Activated CD8-positive, alpha-beta memory T cell treated with anti-CD3 and anti-CD28 coated beads, Interleukin-2, amount 50 U/mL, for 1 hour (primary cell): Measurements from ENCODE around the gene HAL.

Experiments used
- DNase-seq: peaks from one replicate; pipeline ENCODE4 v3.0.0-alpha.2; 2020; ENCODE audit errors: extremely low read depth

Gene HAL, protein sequence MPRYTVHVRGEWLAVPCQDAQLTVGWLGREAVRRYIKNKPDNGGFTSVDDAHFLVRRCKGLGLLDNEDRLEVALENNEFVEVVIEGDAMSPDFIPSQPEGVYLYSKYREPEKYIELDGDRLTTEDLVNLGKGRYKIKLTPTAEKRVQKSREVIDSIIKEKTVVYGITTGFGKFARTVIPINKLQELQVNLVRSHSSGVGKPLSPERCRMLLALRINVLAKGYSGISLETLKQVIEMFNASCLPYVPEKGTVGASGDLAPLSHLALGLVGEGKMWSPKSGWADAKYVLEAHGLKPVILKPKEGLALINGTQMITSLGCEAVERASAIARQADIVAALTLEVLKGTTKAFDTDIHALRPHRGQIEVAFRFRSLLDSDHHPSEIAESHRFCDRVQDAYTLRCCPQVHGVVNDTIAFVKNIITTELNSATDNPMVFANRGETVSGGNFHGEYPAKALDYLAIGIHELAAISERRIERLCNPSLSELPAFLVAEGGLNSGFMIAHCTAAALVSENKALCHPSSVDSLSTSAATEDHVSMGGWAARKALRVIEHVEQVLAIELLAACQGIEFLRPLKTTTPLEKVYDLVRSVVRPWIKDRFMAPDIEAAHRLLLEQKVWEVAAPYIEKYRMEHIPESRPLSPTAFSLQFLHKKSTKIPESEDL

GRCh38 chr12:95996034-95996658 lies at the start of gene HAL:
Gene HAL, minus strand, starts transcription at chr12:95996344. Its CDS starts 434 bp downstream, at chr12:95995910.
- DNase-seq = no peak

- DNase-seq = no peak
Measured at GRCh38 chr12:96045566-96045965, 49.4 kb upstream of the HAL start.

DNA sequence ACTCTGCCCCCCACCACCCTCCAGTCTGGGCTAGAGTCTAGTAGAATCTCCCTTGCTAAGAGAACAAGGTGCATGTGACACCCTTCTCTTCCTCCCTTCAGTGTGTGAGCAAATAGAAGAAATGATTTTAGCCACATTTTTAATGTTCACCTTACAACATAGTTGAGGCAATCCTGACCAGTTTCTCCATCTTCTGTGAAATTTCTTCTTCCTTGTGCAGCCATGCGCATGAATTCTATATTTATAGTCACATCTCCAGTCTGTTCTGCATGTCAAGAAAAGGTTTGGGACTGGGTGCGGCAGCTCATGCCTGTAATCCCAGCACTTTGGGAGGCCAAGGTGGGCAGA lies 48.8 kb upstream of the HAL start:
- no peak for DNase-seq

DNA sequence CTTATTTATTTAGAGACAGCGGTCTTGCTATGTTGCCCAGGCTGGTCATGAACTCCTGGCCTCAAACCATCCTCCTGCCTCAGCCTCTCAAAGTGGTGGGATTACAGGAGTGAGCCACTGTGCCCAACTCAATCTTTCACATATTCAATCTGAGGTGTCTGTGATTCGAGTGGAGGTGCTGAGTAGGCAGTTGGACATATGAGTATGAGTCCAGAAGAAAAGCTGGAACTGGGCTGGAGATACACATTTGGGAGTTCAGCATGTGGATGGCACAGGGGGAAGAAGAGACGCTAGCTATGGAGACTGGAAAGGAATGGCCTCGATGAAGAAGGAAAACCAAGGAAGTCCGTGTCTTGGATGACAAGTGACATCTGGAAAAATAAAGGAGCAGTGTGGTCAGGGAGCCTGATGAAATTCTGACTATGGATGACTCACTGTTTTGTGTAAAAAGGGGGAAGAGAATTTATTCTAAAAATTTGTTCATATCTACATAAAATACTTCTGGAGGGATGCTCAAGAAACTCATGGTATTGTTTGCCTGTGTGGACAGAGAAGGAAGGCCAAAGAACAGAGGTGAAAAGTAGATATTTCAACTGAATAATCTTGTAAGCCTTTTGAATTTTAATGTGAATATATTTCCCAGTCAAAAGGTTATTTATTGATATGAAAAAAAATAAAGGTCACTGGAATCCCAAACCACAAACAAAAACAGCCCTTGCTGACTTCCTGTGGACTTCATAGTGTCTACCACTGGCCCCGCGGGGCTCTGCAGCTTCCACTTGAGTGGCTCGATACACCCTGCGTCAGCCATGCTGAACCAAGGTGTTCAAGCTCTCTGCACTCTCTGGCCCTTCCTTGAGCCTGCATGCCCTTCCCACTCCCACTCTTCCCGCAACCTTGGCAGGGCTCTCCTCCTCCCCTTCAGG lies 48.1 kb upstream of the HAL start:
- DNase-seq = no peak

- no peak for DNase-seq
Measured at GRCh38 chr12:96041181-96041580, 45.0 kb upstream of the HAL start.

- no peak for DNase-seq
Measured at GRCh38 chr12:96040305-96041133, 44.4 kb upstream of the HAL start.

- DNase-seq = no peak
Measured at GRCh38 chr12:96039516-96039915, 43.4 kb upstream of the HAL start.

- DNase-seq = no peak
Measured at GRCh38 chr12:96036765-96037455, 40.8 kb upstream of the HAL start.

DNA sequence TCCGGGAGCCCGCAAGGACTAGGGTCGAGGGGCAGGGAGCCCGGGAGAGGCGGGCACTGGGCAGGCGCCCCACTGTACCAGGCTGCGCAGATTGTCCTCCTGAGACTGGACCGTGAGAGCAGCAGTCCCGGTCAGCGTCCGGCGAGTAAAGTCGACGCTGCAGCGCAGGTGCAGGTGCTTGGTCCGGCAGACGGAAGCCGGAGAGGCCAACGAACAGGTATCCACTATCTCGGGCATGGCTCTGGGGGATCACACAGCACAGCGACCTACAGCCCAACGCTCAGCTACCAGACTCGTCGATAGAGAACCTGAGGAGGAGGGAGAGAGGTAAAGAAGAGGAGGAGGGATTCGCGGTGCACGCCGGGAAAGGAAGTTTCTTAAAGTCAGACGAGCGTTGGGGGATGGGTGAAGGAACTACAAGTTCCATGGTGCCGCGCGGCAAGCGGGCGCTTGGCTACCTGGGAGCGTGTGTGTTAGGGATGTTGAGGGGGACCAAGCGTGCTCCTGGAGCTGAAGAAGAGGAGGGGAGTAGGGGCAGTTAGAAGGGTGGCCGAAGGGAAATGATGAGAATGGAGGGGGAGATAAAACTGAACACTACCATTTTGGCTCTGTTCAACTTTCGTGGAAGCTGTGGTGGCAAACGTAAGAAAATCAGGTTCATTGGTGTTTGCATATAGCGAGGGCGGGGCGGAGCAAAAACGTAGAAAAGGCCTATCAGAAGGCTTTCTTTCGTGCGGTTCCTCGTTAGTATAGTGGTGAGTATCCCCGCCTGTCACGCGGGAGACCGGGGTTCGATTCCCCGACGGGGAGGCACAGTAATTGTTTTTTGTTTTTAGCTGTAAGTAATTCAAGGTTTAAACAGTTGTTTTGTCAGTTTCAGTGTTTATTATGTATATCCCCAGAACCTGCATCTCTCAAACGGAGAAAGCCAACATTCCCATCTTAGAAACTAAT lies 39.4 kb upstream of the HAL start, which contains the start of gene LTA4H:
Gene LTA4H, minus strand, starts transcription at position 305 of the 954 bp plus-strand sequence. Its CDS starts 68 bp downstream, at position 237.
- peak; percentile 98 for DNase-seq

GRCh38 chr12:96034621-96035282 lies 38.6 kb upstream of the HAL start:
- no peak for DNase-seq

GRCh38 chr12:96033549-96034389 lies 37.6 kb upstream of the HAL start:
- no peak for DNase-seq

DNA sequence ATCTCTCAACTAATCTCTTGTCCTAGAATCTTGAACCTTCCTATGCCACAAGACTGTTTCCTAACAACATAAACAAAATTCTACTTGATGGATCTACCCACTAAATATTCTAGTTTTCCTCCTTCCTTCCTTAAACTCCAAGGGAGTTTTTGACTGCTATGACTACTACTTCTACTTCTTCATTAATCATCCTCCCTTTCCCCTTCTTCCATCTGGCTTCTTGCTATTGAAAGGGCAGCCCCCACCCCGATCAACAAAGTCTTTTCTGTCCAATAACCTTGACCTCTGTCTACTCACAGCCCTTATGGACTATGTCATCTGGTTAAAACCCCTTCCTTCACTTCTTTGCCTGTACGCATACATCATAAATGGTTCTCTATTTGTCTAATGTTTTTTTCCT lies 33.7 kb upstream of the HAL start:
- no peak for DNase-seq

- DNase-seq = no peak
Measured at GRCh38 chr12:96028538-96028937, 32.4 kb upstream of the HAL start.

DNA sequence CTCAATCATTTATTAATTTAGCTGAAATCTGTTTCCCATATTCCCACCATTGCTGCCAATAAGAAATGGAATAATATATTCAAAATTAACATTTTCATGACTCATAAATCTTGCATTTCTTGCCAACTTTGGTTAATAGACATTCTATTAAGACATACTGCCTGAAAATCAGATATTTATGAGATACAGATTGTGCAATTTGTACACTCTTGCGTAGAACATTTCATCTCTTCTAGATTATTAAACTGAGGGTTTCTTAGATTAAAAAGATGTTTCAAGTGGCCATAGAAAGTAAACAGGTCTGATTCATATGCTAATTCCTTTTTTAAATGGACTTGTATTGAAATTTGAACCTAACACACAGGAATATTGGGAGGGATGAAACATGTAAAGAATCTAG lies 30.2 kb upstream of the HAL start:
- no peak for DNase-seq

- DNase-seq = no peak
Measured at GRCh38 chr12:96025518-96025917, 29.4 kb upstream of the HAL start.

DNA sequence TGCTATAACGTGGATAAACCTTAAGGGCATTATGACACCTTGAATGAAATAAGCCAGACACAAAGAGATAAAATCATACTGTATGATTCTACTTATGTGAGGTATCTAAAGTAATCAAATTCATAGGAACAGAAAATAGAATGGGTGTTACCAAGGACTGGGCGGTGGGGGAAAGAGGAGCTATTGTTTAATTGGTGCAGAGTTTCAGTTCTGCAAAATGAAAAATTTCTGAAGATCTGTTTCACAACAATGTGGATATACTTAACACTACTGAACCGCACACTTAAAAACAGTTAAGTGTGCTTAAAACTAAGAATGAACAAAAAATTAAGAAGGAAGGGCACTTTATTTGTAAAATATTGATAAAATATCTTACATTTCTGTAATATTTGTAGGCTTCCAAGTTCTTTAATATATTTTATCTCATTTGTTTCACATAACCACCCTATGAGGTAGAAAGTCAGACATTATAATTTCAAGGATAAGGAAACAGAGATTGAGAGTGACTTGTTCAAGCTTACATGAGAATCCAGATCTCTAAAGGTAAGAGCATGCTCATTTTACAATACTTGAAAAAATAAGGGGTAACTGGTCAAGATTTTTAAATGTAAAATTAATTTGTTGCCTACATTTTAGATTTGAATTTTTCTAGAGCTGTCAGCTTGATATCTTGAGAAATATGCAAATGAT lies 24.3 kb upstream of the HAL start:
- no peak for DNase-seq

DNA sequence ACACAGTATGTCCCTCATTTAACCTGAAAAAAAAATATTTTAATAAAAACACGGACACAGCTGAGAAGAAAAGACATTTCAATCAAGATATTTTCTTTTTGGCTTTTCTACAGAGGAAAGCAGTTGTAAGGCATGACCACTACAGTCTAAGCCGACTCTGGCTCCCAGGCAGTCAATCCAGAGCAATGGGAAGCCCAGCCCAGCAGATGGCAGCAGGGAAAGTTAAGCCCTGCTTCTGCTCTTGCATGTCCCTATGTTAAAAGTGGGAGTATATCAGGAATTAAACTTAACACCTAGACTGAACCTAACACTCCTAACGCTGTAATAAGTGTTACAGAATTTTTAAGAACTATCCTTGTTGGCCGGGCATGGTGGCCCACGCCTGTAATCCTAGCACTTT lies 19.5 kb upstream of the HAL start:
- no peak for DNase-seq
